Measurements from ENCODE around the gene PTPRR.

DNA sequence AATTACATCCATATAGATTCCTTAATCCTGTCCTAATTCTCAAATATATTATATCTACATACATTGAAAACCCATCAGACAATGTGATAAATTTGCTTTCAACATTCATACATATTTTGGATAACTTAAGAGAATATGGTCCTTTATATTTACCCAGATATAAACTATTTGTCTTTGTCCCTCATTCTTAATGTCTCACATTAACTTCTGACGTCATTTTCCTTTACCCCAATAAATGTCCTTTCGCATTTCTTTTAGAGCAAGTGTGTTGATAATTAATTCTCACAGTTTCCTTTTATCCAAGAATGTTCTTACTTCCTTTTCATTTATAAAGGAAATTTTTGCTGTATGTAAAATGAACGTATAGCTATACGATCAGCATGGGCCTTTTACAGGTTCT lies 12.6 kb upstream of the PTPRR start:
- TF ChIP-seq, protein P1, sequence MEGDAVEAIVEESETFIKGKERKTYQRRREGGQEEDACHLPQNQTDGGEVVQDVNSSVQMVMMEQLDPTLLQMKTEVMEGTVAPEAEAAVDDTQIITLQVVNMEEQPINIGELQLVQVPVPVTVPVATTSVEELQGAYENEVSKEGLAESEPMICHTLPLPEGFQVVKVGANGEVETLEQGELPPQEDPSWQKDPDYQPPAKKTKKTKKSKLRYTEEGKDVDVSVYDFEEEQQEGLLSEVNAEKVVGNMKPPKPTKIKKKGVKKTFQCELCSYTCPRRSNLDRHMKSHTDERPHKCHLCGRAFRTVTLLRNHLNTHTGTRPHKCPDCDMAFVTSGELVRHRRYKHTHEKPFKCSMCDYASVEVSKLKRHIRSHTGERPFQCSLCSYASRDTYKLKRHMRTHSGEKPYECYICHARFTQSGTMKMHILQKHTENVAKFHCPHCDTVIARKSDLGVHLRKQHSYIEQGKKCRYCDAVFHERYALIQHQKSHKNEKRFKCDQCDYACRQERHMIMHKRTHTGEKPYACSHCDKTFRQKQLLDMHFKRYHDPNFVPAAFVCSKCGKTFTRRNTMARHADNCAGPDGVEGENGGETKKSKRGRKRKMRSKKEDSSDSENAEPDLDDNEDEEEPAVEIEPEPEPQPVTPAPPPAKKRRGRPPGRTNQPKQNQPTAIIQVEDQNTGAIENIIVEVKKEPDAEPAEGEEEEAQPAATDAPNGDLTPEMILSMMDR (IDR thresholded peaks at IDR 0.05), result no peak
- no peak for TF ChIP-seq POLR2A (IDR thresholded peaks at IDR 0.05)

Measured in heart left ventricle (tissue), 13 donors.